HG02840 (cell line): ENCODE measurements around the gene NARS2.
A peak's percentile ranks its signal among the peaks of the same experiment; 100 is the strongest.

Source experiments
- ATAC-seq: cut with Tn5 transposase; IDR thresholded peaks from one replicate; pipeline ENCODE4 v1.9.1; 2021; ENCODE audit warnings: mild to moderate bottlenecking, moderate library complexity, moderate number of reproducible peaks; ENCODE audit not compliant: unreplicated experiment, low FRiP score

Gene NARS2

GRCh38 chr11:78451371-78452150 is 123.1 kb downstream of the NARS2 start:
- no peak for ATAC-seq

GRCh38 chr11:78450866-78451265 is 123.8 kb downstream of the NARS2 start:
- ATAC-seq: no peak

- no peak for ATAC-seq
Observed at GRCh38 chr11:78449866-78450265, 124.8 kb downstream of the NARS2 start.

- no peak for ATAC-seq
Observed at GRCh38 chr11:78446210-78446609, 128.5 kb downstream of the NARS2 start.

GRCh38 chr11:78444726-78445125 is 129.9 kb downstream of the NARS2 start:
- ATAC-seq: no peak

GRCh38 chr11:78441956-78442355 is 132.7 kb downstream of the NARS2 start:
- no peak for ATAC-seq

- ATAC-seq: peak; percentile 86
Observed at GRCh38 chr11:78438298-78438975, 136.2 kb downstream of the NARS2 start.

- no peak for ATAC-seq
Observed at GRCh38 chr11:78432956-78433355, 141.7 kb downstream of the NARS2 start.

- ATAC-seq: no peak
Observed at GRCh38 chr11:78432058-78432515, 142.6 kb downstream of the NARS2 start.

- ATAC-seq: no peak
Observed at GRCh38 chr11:78429660-78430059, 145.0 kb downstream of the NARS2 start.

GRCh38 chr11:78429209-78429608 is 145.5 kb downstream of the NARS2 start:
- ATAC-seq: no peak

- no peak for ATAC-seq
Observed at GRCh38 chr11:78428773-78429172, 145.9 kb downstream of the NARS2 start.

GRCh38 chr11:78428266-78428636 is 146.4 kb downstream of the NARS2 start:
- no peak for ATAC-seq

- no peak for ATAC-seq
Observed at GRCh38 chr11:78427615-78428265, 146.9 kb downstream of the NARS2 start.

- no peak for ATAC-seq
Observed at GRCh38 chr11:78426845-78427244, 147.8 kb downstream of the NARS2 start.

- ATAC-seq: no peak
Observed at GRCh38 chr11:78425399-78426070, 149.1 kb downstream of the NARS2 start.

GRCh38 chr11:78424334-78425270 is 150.1 kb downstream of the NARS2 start:
- no peak for ATAC-seq

- ATAC-seq: no peak
Observed at GRCh38 chr11:78423241-78423640, 151.4 kb downstream of the NARS2 start.

GRCh38 chr11:78420796-78421209 is 153.9 kb downstream of the NARS2 start:
- ATAC-seq: no peak

- no peak for ATAC-seq
Observed at GRCh38 chr11:78420255-78420764, 154.4 kb downstream of the NARS2 start.
